COR-L47 (cell line): Measurements from ENCODE around the gene HEMGN.

ENCODE experiments used
- DNase-seq: peaks from one replicate; lab custom pipeline; 2025; lab: John Stamatoyannopoulos, UW

Gene HEMGN

DNA sequence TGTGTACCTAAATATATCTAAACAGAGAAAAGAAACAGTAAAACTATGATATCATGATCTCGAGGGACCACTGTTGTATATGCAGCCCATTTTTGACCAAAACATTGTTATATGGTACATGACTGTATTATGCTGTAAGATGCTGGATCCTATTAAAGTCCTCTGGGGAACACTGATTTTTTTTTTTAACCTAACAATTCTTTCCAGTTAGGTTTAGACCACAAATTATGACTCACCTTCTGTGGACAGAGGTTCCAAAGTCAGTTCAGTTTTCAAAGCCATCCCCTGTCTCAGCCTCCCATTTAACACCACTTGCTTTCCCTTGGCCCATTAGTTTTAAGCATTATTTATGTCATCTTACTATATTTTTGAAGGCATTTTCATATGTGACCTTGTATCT is 42.8 kb downstream of the HEMGN start:
- no peak for DNase-seq

- no peak for DNase-seq
Measured at GRCh38 chr9:97892421-97892820, 45.6 kb downstream of the HEMGN start.

GRCh38 chr9:97891736-97892135 is 46.2 kb downstream of the HEMGN start:
- DNase-seq, result no peak

- DNase-seq, result no peak
Measured at GRCh38 chr9:97889941-97890887, 47.8 kb downstream of the HEMGN start.

DNA sequence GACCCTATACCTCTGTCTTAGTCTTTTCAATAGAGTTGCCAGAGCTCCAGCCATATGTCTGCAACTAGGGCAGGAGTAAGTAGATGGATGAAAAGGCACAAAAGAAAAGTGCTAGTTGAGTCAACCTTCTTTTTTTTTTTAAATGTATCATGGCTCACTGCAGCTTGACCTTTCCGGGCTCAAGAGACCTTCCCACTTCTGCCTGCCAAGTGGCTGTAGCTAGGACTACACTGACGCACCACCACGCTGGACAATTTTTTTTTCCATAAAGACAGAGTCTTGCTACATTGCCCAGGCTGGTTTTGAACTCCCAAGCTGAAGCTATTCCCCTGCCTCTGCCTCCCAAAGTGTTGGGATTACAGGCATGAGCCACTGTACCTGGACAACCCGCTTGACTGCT is 57.6 kb downstream of the HEMGN start:
- no peak for DNase-seq
